Keratinocyte (primary cell): ENCODE data around the gene SMG1.

ENCODE experiments used
- CTCF ChIP-seq, 3 experiments: IDR thresholded peaks in 1 of 3; conservative IDR thresholded peaks in 1 of 3; optimal IDR thresholded peaks in 1 of 3; 2 replicates in 2 of 3; 3 replicates in 1 of 3; pipeline versions ENCODE3 to v1.5.1; 2011; ENCODE audit warnings: low read length in 3 of 3, mild to moderate bottlenecking in 3 of 3, moderate library complexity in 2 of 3, control low read depth in 1 of 3, inconsistent platforms in 1 of 3; ENCODE audit not compliant: insufficient read depth in 2 of 3; ENCODE audit errors: extremely low read depth in 1 of 3
- EZH2 ChIP-seq: IDR thresholded peaks from one replicate; pipeline ENCODE4 v1.6.1; 2012; ENCODE audit warnings: inconsistent platforms, mild to moderate bottlenecking, low read length, moderate library complexity

- TF ChIP-seq CTCF (optimal IDR thresholded peaks at IDR 0.05 in 1 of 3, IDR thresholded peaks at IDR 0.05 in 1 of 3, conservative IDR thresholded peaks at IDR 0.05 in 1 of 3; ENCODE audit: extremely low read depth in 1 of 3, insufficient read depth in 2 of 3, low read length in 3 of 3) (no peak), EZH2 (no peak)
Observed at GRCh38 chr16:18833707-18834505, 92.3 kb downstream of the SMG1 start.
